Esophagus squamous epithelium (tissue), 4 donors: ENCODE data around the gene HPS3.

Experiments used
- CTCF ChIP-seq, 6 experiments: fragments of 450-650 bp in 4 of 6; fragments of 200-600 bp in 2 of 6; sonication (generic) in 2 of 6; IDR thresholded peaks; one replicate each; pipeline ENCODE4 v1.5.1; 2016 to 2019; ENCODE audit warnings: antibody characterized with exemption in 6 of 6, mild to moderate bottlenecking in 4 of 6, moderate library complexity in 4 of 6
- POLR2A ChIP-seq, 4 donors: fragments of 450-650 bp; IDR thresholded peaks; one replicate each; pipeline ENCODE4 v1.6.1; 2017; ENCODE audit warnings: antibody characterized with exemption in 4 of 4, mild to moderate bottlenecking in 4 of 4, moderate library complexity in 3 of 4

- no peak for TF ChIP-seq CTCF (IDR thresholded peaks at IDR 0.05)
- TF ChIP-seq POLR2A (IDR thresholded peaks at IDR 0.05), result no peak
Observed at GRCh38 chr3:149087208-149087607, 42.2 kb upstream of the HPS3 start.
